HCT116 (cell line): Measurements from ENCODE around the gene AP3S1. TPM values are rescaled to one million over a fixed set of nuclear protein-coding genes. Genes with fewer than 3 reads are reported as not detected.

Experiments used
- ATAC-seq: fragments of 200-7000 bp; cut with Tn5 transposase; 2 replicates; pipeline ENCODE4 v1.9.1; 2020; ENCODE audit warnings: mild to moderate bottlenecking, moderate library complexity
- BruUV-seq: library from RNA; stranded (reverse); fragments of 400-500 nt; replicated peaks from 2 replicates; lab custom pipeline; 2021; lab: Mats Ljungman, UMichigan
- CTCF ChIA-PET: fragments of 300-600 bp; sonication (Branson Sonifier 250); formaldehyde crosslinking; loops from one replicate; lab custom pipeline; 2021; ENCODE audit warnings: antibody characterized with exemption; lab: Charles Lee
- POLR2A ChIA-PET: fragments of 300-600, 350-600 bp; sonication (Branson Sonifier 250); formaldehyde crosslinking; loops from one replicate; lab custom pipeline; 2021; ENCODE audit warnings: antibody characterized with exemption; lab: Charles Lee
- RAD21 ChIA-PET, 2 experiments: fragments of 300-600 bp; sonication (Branson Sonifier 250); formaldehyde crosslinking; loops; one replicate each; lab custom pipeline; 2023; ENCODE audit warnings: low total read pairs in 2 of 2; ENCODE audit not compliant: uncharacterized antibody in 2 of 2, unreplicated experiment in 2 of 2, low non-redundant PET in 1 of 2; lab: Charles Lee
- DNase-seq: peaks from one replicate; pipeline ENCODE4 v3.0.0-alpha.2; 2010; ENCODE audit warnings: low read depth, low spot score
- H2AFZ ChIP-seq: fragments of 200-600 bp; shearing (Covaris generic), sonication (generic); 2 replicates; pipeline ENCODE4 v1.6.1; 2017; ENCODE audit warnings: low read depth, mixed run types, mixed read lengths, antibody characterized with exemption, low read length; ENCODE audit not compliant: poor library complexity, severe bottlenecking
- H3K27ac ChIP-seq: 2 replicates; pipeline ENCODE4 v1.5.1; 2012; ENCODE audit warnings: low read depth, low read length
- H3K27me3 ChIP-seq: fragments of 200-600 bp; sonication (generic); 2 replicates; pipeline ENCODE4 v1.6.1; 2016; ENCODE audit warnings: mixed run types, low read length, mixed read lengths; ENCODE audit not compliant: insufficient read depth
- H3K36me3 ChIP-seq, 2 experiments: fragments of 200-500 bp in 1 of 2; fragments of 200-600 bp in 1 of 2; sonication (Bioruptor generic) in 1 of 2; sonication (generic) in 1 of 2; 2 replicates each; pipeline versions ENCODE4 v1.5.1 to v1.6.1; 2014 to 2016; ENCODE audit warnings: low read length in 2 of 2, inconsistent platforms in 1 of 2, mixed read lengths in 1 of 2, mixed run types in 1 of 2; ENCODE audit not compliant: insufficient read depth in 2 of 2, control insufficient read depth in 1 of 2
- H3K4me1 ChIP-seq, 2 experiments: fragments of 200-600 bp in 1 of 2; sonication (generic) in 1 of 2; 2 replicates each; pipeline versions ENCODE4 v1.5.1 to v1.6.1; 2012 to 2017; ENCODE audit warnings: low read length in 2 of 2, inconsistent platforms in 1 of 2, mild to moderate bottlenecking in 1 of 2, mixed read lengths in 1 of 2, mixed run types in 1 of 2, moderate library complexity in 1 of 2; ENCODE audit not compliant: insufficient read depth in 2 of 2, control insufficient read depth in 1 of 2
- H3K4me2 ChIP-seq: fragments of 200-600 bp; sonication (generic); 2 replicates; pipeline ENCODE4 v1.6.1; 2017; ENCODE audit warnings: mixed run types, low read length, mixed read lengths
- H3K4me3 ChIP-seq, 2 experiments: fragments of 200-600 bp in 1 of 2; sonication (generic) in 1 of 2; replicated peaks in 1 of 2; 2 replicates each; pipeline ENCODE4 v1.5.1; 2011 to 2016; ENCODE audit warnings: low read length in 2 of 2, control low read depth in 1 of 2, low read depth in 1 of 2, mild to moderate bottlenecking in 1 of 2, mixed read lengths in 1 of 2, mixed run types in 1 of 2
- H3K79me2 ChIP-seq: fragments of 200-600 bp; sonication (generic); 2 replicates; pipeline ENCODE4 v1.6.1; 2017; ENCODE audit warnings: mild to moderate bottlenecking, mixed run types, low read length, moderate library complexity, mixed read lengths; ENCODE audit not compliant: insufficient read depth
- H3K9ac ChIP-seq: fragments of 200-600 bp; sonication (generic); 2 replicates; pipeline ENCODE4 v1.6.1; 2016; ENCODE audit warnings: low read length, mixed read lengths
- H3K9me2 ChIP-seq: fragments of 200-600 bp; sonication (generic), shearing (Covaris generic); 2 replicates; pipeline ENCODE4 v1.6.1; 2017; ENCODE audit warnings: mixed run types, mild to moderate bottlenecking, moderate library complexity; ENCODE audit not compliant: insufficient read depth
- H3K9me3 ChIP-seq, 2 experiments: fragments of 200-500 bp in 1 of 2; fragments of 200-600 bp in 1 of 2; sonication (Bioruptor generic) in 1 of 2; sonication (generic) in 1 of 2; 2 replicates each; pipeline ENCODE4 v1.6.1; 2014 to 2017; ENCODE audit warnings: low read length in 2 of 2, mixed read lengths in 2 of 2, inconsistent platforms in 1 of 2, low read depth in 1 of 2, mild to moderate bottlenecking in 1 of 2, mixed run types in 1 of 2, moderate library complexity in 1 of 2; ENCODE audit not compliant: control insufficient read depth in 1 of 2, insufficient read depth in 1 of 2
- H4K20me1 ChIP-seq: fragments of 200-600 bp; sonication (generic), shearing (Covaris generic); 2 replicates; pipeline ENCODE4 v1.6.1; 2017; ENCODE audit warnings: mixed run types, mild to moderate bottlenecking, moderate library complexity; ENCODE audit not compliant: insufficient read depth
- CBX3 ChIP-seq: IDR thresholded peaks from 2 replicates; pipeline ENCODE4 v1.6.1; 2012; ENCODE audit warnings: low read depth
- CEBPB ChIP-seq: IDR thresholded peaks from 2 replicates; pipeline ENCODE4 v1.6.1; 2012; ENCODE audit warnings: low read depth
- EGR1 ChIP-seq: IDR thresholded peaks from 2 replicates; pipeline ENCODE4 v1.6.1; 2012; ENCODE audit warnings: low read depth
- ELF1 ChIP-seq: IDR thresholded peaks from 2 replicates; pipeline ENCODE4 v1.6.1; 2012; ENCODE audit warnings: low read depth, borderline replicate concordance
- EZH2 ChIP-seq: fragments of 200-600 bp; sonication (generic); IDR thresholded peaks from 2 replicates; pipeline ENCODE4 v1.6.1; 2017; ENCODE audit warnings: antibody characterized with exemption, mixed run types
- EZH2phosphoT487 ChIP-seq: fragments of 200-600 bp; IDR thresholded peaks from 2 replicates; pipeline ENCODE4 v1.6.1; 2018; ENCODE audit warnings: antibody characterized with exemption, borderline replicate concordance
- FOSL1 ChIP-seq: IDR thresholded peaks from 2 replicates; pipeline ENCODE4 v1.6.1; 2012; ENCODE audit warnings: low read depth
- JUND ChIP-seq: IDR thresholded peaks from 2 replicates; pipeline ENCODE4 v1.6.1; 2012
- POLR2A ChIP-seq: IDR thresholded peaks from 2 replicates; pipeline ENCODE4 v1.7.0; 2011; ENCODE audit warnings: borderline replicate concordance; ENCODE audit not compliant: insufficient read depth, insufficient read length; ENCODE audit errors: extremely low read depth
- POLR2AphosphoS5 ChIP-seq: IDR thresholded peaks from 2 replicates; pipeline ENCODE4 v1.6.1; 2011; ENCODE audit warnings: mild to moderate bottlenecking, low read depth, low read length, moderate library complexity
- RAD21 ChIP-seq: IDR thresholded peaks from 2 replicates; pipeline ENCODE4 v1.6.1; 2012; ENCODE audit warnings: low read depth, mild to moderate bottlenecking
- SP1 ChIP-seq: IDR thresholded peaks from 2 replicates; pipeline ENCODE4 v1.6.1; 2012; ENCODE audit warnings: low read depth
- SRF ChIP-seq: IDR thresholded peaks from 2 replicates; pipeline ENCODE4 v1.6.1; 2012; ENCODE audit warnings: low read depth
- TCF7L2 ChIP-seq: IDR thresholded peaks from 2 replicates; pipeline ENCODE4 v1.7.0; 2011; ENCODE audit warnings: borderline replicate concordance, inconsistent platforms; ENCODE audit not compliant: insufficient read depth, insufficient read length; ENCODE audit errors: extremely low read depth
- YY1 ChIP-seq: IDR thresholded peaks from 2 replicates; pipeline ENCODE4 v1.6.1; 2011; ENCODE audit warnings: low read length, low read depth, moderate library complexity, mild to moderate bottlenecking; ENCODE audit not compliant: insufficient replicate concordance; ENCODE audit errors: extremely low read depth
- ZFX ChIP-seq: fragments of 450-650 bp; IDR thresholded peaks from 2 replicates; pipeline ENCODE4 v1.6.1; 2017
- ZNF274 ChIP-seq: fragments of 200-500 bp; sonication (Bioruptor generic); IDR thresholded peaks from 2 replicates; pipeline ENCODE4 v1.6.1; 2014; ENCODE audit warnings: mild to moderate bottlenecking, low read depth, low read length, inconsistent platforms
- intact Hi-C: fragments of 100-400 bp; cut with micrococcal nuclease; formaldehyde crosslinking; loops from 2 replicates; pipeline ENCODE4 v1.10.0; 2022
- total RNA-seq: library from RNA; stranded (reverse); gene quantifications from one replicate; pipeline ENCODE4 v1.2.1, GENCODE V29; 2021; ENCODE audit not compliant: unreplicated experiment
- TF ChIP-seq, protein P1 (sequence below): IDR thresholded peaks from 2 replicates; pipeline ENCODE4 v1.6.1; 2012
- TF ChIP-seq, protein P2 (sequence below): IDR thresholded peaks from 2 replicates; pipeline ENCODE4 v1.6.1; 2012
- TF ChIP-seq, protein P3 (sequence below): IDR thresholded peaks from 2 replicates; pipeline ENCODE4 v1.6.1; 2012; ENCODE audit warnings: low read depth
- TF ChIP-seq, protein P4 (sequence below), 3 experiments: fragments of 200-600 bp in 1 of 3; sonication (generic) in 1 of 3; IDR thresholded peaks in 2 of 3; conservative IDR thresholded peaks in 1 of 3; 2 replicates each; pipeline ENCODE4 v1.5.1; 2012 to 2017; ENCODE audit warnings: low read depth in 2 of 3, low read length in 2 of 3, antibody characterized with exemption in 1 of 3, borderline replicate concordance in 1 of 3, control low read depth in 1 of 3, mild to moderate bottlenecking in 1 of 3, mixed read lengths in 1 of 3, mixed run types in 1 of 3, moderate library complexity in 1 of 3; ENCODE audit not compliant: insufficient read depth in 1 of 3

AP3S1 gene
- total RNA-seq, 1 experiment from 2014 or later: 432 TPM

DNA sequence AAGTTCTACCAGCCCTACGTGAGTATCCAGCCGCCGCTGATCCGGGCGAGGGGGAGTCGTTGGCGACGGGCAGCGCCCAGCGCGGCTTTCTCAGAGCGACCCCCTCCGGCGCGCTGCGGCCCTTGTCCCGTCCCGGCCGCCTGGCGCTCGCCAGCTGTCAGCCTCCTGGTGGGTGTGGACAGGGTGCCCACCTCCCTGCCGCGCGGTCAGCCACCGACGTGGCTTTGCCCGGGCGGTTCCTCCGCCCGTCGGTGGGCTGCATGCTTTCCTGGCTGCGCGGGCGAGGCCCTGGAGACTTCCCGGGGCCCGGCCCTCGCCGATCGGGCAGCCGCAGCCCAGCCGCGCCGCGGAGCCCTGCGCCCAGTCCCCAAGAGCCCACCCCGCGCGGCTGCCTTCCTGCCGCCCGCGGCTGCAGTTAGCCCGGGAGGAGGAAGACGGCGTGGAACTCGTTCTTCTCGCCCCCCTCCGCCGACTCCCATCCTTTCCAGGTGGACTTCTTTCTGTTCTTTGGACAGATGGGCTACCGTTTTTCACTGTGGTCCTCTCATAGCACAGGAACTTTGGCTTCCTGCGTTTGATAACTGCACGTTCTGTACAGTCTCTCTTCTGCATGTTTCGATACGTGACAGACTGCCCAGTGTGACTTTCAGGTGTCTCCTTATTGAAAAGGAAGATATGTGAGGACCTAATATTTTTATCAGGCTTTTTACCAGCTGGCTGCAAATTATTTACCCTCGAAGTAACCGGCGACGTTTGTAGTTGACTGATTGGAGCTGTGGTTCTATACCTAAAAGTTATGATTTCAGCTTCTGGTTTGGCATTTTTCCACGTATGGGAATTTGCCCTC, 577 bp downstream of the AP3S1 start:
- Histone ChIP-seq H3K79me2 (peaks cover 96% of the 10 kb centered on the region), H3K27me3 (no peaks in the 10 kb centered on the region), H3K4me3 (peak overlapping the region; percentile 83 to 87), H3K36me3 (peaks cover 10 to 19% of the 10 kb centered on the region in 2 experiments), H2AFZ (no peak overlapping the region), H3K9me3 (no peaks in the 10 kb centered on the region), H3K9me2 (no peaks in the 10 kb centered on the region), H3K4me1 (peaks cover 40 to 69% of the 10 kb centered on the region in 2 experiments), H4K20me1 (peaks cover 6% of the 10 kb centered on the region; the same call in 1 of the 2 replicates), H3K27ac (peak overlapping the region; percentile 96), H3K9ac (peak overlapping the region; percentile 82), H3K4me2 (peak overlapping the region; percentile 91)
- ATAC-seq: peak; percentile 68
- ChIA-PET RAD21 (no interaction called here), CTCF (no interaction called here), POLR2A (interaction anchor here (0.5 to 1.5 kb wide), 3 partner anchors 8 to 222 kb away, joined by 3 to 5 read pairs (median 4); no protein-coding TSS in a partner anchor)
- intact Hi-C loops: loop anchor here (2.0 kb wide), 1 partner anchor 190 kb away; the partner anchor contains the start of gene ARL14EPL
- peak; percentile 51 for DNase-seq
- BruUV-seq: no TSS peak
- TF ChIP-seq CBX3: no peak
- TF ChIP-seq, protein P1, sequence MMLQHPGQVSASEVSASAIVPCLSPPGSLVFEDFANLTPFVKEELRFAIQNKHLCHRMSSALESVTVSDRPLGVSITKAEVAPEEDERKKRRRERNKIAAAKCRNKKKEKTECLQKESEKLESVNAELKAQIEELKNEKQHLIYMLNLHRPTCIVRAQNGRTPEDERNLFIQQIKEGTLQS: no peak
- TF ChIP-seq ZNF274: no peak
- TF ChIP-seq POLR2A: no peak
- TF ChIP-seq SP1: no peak
- TF ChIP-seq, protein P2, sequence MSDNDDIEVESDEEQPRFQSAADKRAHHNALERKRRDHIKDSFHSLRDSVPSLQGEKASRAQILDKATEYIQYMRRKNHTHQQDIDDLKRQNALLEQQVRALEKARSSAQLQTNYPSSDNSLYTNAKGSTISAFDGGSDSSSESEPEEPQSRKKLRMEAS: no peak
- TF ChIP-seq, protein P3, sequence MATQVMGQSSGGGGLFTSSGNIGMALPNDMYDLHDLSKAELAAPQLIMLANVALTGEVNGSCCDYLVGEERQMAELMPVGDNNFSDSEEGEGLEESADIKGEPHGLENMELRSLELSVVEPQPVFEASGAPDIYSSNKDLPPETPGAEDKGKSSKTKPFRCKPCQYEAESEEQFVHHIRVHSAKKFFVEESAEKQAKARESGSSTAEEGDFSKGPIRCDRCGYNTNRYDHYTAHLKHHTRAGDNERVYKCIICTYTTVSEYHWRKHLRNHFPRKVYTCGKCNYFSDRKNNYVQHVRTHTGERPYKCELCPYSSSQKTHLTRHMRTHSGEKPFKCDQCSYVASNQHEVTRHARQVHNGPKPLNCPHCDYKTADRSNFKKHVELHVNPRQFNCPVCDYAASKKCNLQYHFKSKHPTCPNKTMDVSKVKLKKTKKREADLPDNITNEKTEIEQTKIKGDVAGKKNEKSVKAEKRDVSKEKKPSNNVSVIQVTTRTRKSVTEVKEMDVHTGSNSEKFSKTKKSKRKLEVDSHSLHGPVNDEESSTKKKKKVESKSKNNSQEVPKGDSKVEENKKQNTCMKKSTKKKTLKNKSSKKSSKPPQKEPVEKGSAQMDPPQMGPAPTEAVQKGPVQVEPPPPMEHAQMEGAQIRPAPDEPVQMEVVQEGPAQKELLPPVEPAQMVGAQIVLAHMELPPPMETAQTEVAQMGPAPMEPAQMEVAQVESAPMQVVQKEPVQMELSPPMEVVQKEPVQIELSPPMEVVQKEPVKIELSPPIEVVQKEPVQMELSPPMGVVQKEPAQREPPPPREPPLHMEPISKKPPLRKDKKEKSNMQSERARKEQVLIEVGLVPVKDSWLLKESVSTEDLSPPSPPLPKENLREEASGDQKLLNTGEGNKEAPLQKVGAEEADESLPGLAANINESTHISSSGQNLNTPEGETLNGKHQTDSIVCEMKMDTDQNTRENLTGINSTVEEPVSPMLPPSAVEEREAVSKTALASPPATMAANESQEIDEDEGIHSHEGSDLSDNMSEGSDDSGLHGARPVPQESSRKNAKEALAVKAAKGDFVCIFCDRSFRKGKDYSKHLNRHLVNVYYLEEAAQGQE: no peak
- TF ChIP-seq EZH2phosphoT487: no peak
- no peak; the same call in none of the 2 replicates for TF ChIP-seq POLR2AphosphoS5
- TF ChIP-seq, protein P4, sequence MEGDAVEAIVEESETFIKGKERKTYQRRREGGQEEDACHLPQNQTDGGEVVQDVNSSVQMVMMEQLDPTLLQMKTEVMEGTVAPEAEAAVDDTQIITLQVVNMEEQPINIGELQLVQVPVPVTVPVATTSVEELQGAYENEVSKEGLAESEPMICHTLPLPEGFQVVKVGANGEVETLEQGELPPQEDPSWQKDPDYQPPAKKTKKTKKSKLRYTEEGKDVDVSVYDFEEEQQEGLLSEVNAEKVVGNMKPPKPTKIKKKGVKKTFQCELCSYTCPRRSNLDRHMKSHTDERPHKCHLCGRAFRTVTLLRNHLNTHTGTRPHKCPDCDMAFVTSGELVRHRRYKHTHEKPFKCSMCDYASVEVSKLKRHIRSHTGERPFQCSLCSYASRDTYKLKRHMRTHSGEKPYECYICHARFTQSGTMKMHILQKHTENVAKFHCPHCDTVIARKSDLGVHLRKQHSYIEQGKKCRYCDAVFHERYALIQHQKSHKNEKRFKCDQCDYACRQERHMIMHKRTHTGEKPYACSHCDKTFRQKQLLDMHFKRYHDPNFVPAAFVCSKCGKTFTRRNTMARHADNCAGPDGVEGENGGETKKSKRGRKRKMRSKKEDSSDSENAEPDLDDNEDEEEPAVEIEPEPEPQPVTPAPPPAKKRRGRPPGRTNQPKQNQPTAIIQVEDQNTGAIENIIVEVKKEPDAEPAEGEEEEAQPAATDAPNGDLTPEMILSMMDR (IDR thresholded peaks at IDR 0.05 in 2 of 3, conservative IDR thresholded peaks at IDR 0.05 in 1 of 3; ENCODE audit: borderline replicate concordance in 1 of 3, insufficient read depth in 1 of 3, low read depth in 2 of 3, low read length in 2 of 3): 0 out of 6 replicates have a peak, but pooled peaks of 1 of the 3 experiments have one; percentile 22
- TF ChIP-seq FOSL1: no peak
- TF ChIP-seq JUND: no peak
- no peak for TF ChIP-seq EZH2
- no peak for TF ChIP-seq CEBPB
- no peak for TF ChIP-seq ELF1
- no peak for TF ChIP-seq YY1
- peak; percentile 48 for TF ChIP-seq ZFX
- no peak for TF ChIP-seq EGR1
- no peak for TF ChIP-seq SRF
- peak; percentile 56 for TF ChIP-seq TCF7L2
- no peak for TF ChIP-seq RAD21
